PFSK-1 (cell line): ENCODE results near the gene NSMCE4A.

Experiments used
- POLR2AphosphoS5 ChIP-seq: IDR thresholded peaks from 2 replicates; pipeline ENCODE4 v1.6.1; 2012; ENCODE audit warnings: low read depth, mild to moderate bottlenecking, control low read depth, low read length, moderate library complexity
- REST ChIP-seq, 2 experiments: IDR thresholded peaks; 2 replicates each; pipeline versions ENCODE4 v1.6.1 to v1.8.0; 2011 to 2012; ENCODE audit warnings: low read depth in 2 of 2, low read length in 2 of 2, control low read depth in 1 of 2, inconsistent platforms in 1 of 2, mild to moderate bottlenecking in 1 of 2, moderate library complexity in 1 of 2; ENCODE audit not compliant: insufficient read depth in 1 of 2
- TAF1 ChIP-seq: IDR thresholded peaks from 2 replicates; pipeline ENCODE4 v1.6.1; 2012; ENCODE audit warnings: low read length, control low read depth, borderline replicate concordance; ENCODE audit not compliant: insufficient read depth

- TF ChIP-seq POLR2AphosphoS5 (no peak), REST (IDR thresholded peaks at IDR 0.05; ENCODE audit: insufficient read depth in 1 of 2, low read depth in 2 of 2, low read length in 2 of 2) (no peak), TAF1 (no peak)
Measured at GRCh38 chr10:121949049-121949448, 26.0 kb downstream of the NSMCE4A start.
